GM12873 (cell line): Measurements from ENCODE around the gene MUC7.

Experiments used
- CTCF ChIP-seq: IDR thresholded peaks from 2 replicates; pipeline ENCODE4 v1.5.1; 2012; ENCODE audit warnings: low read depth, mild to moderate bottlenecking, moderate library complexity, low read length, control low read depth; ENCODE audit not compliant: insufficient read depth; ENCODE audit errors: missing control alignments

MUC7 gene

GRCh38 chr4:70531981-70532380, 60.0 kb downstream of the MUC7 start:
- peak; percentile 43 for TF ChIP-seq CTCF
